Limb (tissue), 2 donors: ENCODE measurements around the gene ZNF853.
"Not testable (repeated sequence)": the region's sequence is repeated elsewhere in the genome, so short reads cannot be mapped to it uniquely, and the experiment has no call there.

ENCODE experiments used
- DNase-seq, 2 donors: peaks; one replicate each; pipeline ENCODE4 v3.0.0-alpha.2; 2016; ENCODE audit errors: extremely low spot score in 2 of 2

The ZNF853 gene

GRCh38 chr7:6614953-6615722, at the start of gene ZNF853:
ZNF853 (plus strand) TSS chr7:6615610; CDS start chr7:6616175, 565 bp downstream.
- DNase-seq = peak in 1 of 2 donors; percentile 75

GRCh38 chr7:6565655-6566054, 49.8 kb upstream of the ZNF853 start:
- no peak for DNase-seq

- no peak for DNase-seq
Measured at GRCh38 chr7:6567886-6568285, 47.5 kb upstream of the ZNF853 start.

- DNase-seq = no peak
Measured at GRCh38 chr7:6571160-6571779, 44.1 kb upstream of the ZNF853 start.

- no peak for DNase-seq
Measured at GRCh38 chr7:6575281-6576023, 40.0 kb upstream of the ZNF853 start.

GRCh38 chr7:6576024-6576866, 39.2 kb upstream of the ZNF853 start:
- no peak for DNase-seq

GRCh38 chr7:6576867-6577368, 38.5 kb upstream of the ZNF853 start:
- not testable (repeated sequence) for DNase-seq

- DNase-seq = peak; percentile 84 to 92
Measured at GRCh38 chr7:6577369-6578113, 37.9 kb upstream of the ZNF853 start, which contains the start of gene ZDHHC4. ZDHHC4 (plus strand) TSS chr7:6577454; CDS start chr7:6580562, 3,108 bp downstream.

GRCh38 chr7:6578114-6579084, 37.0 kb upstream of the ZNF853 start:
- DNase-seq = no peak

- DNase-seq = no peak
Measured at GRCh38 chr7:6579446-6579845, 36.0 kb upstream of the ZNF853 start.

- not testable (repeated sequence) for DNase-seq
Measured at GRCh38 chr7:6585746-6586432, 29.5 kb upstream of the ZNF853 start.

GRCh38 chr7:6588566-6588965, 26.8 kb upstream of the ZNF853 start:
- DNase-seq = no peak

- DNase-seq = no peak
Measured at GRCh38 chr7:6589151-6589828, 26.1 kb upstream of the ZNF853 start.

- DNase-seq = peak; percentile 83 to 90
Measured at GRCh38 chr7:6589829-6590644, 25.4 kb upstream of the ZNF853 start, which contains the start of gene INTS15. INTS15 (plus strand) TSS chr7:6590021; CDS start chr7:6590284, 263 bp downstream.

GRCh38 chr7:6590645-6591110, 24.7 kb upstream of the ZNF853 start:
- no peak for DNase-seq

- no peak for DNase-seq
Measured at GRCh38 chr7:6600093-6600492, 15.3 kb upstream of the ZNF853 start.

GRCh38 chr7:6604458-6604857, 11.0 kb upstream of the ZNF853 start:
- no peak for DNase-seq
